ENCODE measurements around the gene GET3.

DNA sequence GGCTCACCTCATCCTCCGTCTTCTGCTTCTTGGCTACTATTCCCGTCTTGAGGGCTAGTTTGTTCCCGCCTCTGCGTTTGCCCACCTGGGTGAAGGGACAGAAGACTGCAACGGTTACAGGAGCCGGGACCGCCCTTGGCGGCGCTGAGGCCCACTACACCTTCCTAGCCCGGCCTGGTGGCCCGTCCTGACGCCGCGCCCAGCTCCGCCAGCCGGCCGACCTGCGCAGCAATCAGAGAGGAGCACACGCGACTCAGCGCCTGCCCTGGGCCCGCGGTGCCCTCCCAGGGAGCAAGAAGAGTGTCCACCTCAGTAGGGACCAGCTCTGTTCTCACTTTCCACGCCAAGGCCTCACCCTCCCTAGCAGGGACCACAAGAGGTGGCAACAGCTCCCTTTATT lies 6.0 kb upstream of the GET3 start:
- TF ChIP-seq, protein P1, sequence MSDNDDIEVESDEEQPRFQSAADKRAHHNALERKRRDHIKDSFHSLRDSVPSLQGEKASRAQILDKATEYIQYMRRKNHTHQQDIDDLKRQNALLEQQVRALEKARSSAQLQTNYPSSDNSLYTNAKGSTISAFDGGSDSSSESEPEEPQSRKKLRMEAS (IDR thresholded peaks at IDR 0.05), result no peak
- TF ChIP-seq, protein P2, sequence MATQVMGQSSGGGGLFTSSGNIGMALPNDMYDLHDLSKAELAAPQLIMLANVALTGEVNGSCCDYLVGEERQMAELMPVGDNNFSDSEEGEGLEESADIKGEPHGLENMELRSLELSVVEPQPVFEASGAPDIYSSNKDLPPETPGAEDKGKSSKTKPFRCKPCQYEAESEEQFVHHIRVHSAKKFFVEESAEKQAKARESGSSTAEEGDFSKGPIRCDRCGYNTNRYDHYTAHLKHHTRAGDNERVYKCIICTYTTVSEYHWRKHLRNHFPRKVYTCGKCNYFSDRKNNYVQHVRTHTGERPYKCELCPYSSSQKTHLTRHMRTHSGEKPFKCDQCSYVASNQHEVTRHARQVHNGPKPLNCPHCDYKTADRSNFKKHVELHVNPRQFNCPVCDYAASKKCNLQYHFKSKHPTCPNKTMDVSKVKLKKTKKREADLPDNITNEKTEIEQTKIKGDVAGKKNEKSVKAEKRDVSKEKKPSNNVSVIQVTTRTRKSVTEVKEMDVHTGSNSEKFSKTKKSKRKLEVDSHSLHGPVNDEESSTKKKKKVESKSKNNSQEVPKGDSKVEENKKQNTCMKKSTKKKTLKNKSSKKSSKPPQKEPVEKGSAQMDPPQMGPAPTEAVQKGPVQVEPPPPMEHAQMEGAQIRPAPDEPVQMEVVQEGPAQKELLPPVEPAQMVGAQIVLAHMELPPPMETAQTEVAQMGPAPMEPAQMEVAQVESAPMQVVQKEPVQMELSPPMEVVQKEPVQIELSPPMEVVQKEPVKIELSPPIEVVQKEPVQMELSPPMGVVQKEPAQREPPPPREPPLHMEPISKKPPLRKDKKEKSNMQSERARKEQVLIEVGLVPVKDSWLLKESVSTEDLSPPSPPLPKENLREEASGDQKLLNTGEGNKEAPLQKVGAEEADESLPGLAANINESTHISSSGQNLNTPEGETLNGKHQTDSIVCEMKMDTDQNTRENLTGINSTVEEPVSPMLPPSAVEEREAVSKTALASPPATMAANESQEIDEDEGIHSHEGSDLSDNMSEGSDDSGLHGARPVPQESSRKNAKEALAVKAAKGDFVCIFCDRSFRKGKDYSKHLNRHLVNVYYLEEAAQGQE (IDR thresholded peaks at IDR 0.05; ENCODE audit: low read depth), result no peak
- no peak for TF ChIP-seq RAD21 (IDR thresholded peaks at IDR 0.05; ENCODE audit: low read depth)
- no peak for TF ChIP-seq CEBPB (IDR thresholded peaks at IDR 0.05)
